MCF 10A (cell line): ENCODE results near the gene RXRB. TPM values are rescaled to one million over a fixed set of nuclear protein-coding genes. Genes with fewer than 3 reads are reported as not detected.

Experiments
- BruUV-seq: library from RNA; stranded (reverse); fragments of 400-500 nt; replicated peaks from 2 replicates; lab custom pipeline; 2021; lab: Mats Ljungman, UMichigan
- CTCF ChIA-PET: fragments of 300-600 bp; sonication (Branson Sonifier 250); formaldehyde crosslinking; extraction: SDS; loops from one replicate; lab custom pipeline; 2021; ENCODE audit warnings: antibody characterized with exemption, inconsistent platforms; lab: Yijun Ruan, JAX
- POLR2A ChIA-PET: fragments of 300-600, 350-650 bp; sonication (Branson Sonifier 250); formaldehyde crosslinking; extraction: SDS; loops from one replicate; lab custom pipeline; 2020; ENCODE audit warnings: antibody characterized with exemption, inconsistent platforms; lab: Yijun Ruan, JAX
- DNase-seq: peaks from one replicate; pipeline ENCODE4 v3.0.0-alpha.2; 2018; ENCODE audit not compliant: unreplicated experiment
- H3K27ac Mint-ChIP-seq: one replicate; pipeline ENCODE4 v1.8.0; 2022; ENCODE audit warnings: mild to moderate bottlenecking, low read depth, mixed read lengths; ENCODE audit not compliant: unreplicated experiment
- H3K27me3 Mint-ChIP-seq: one replicate; pipeline ENCODE4 v1.8.0; 2022; ENCODE audit warnings: mixed read lengths; ENCODE audit not compliant: insufficient read depth, unreplicated experiment
- H3K36me3 Mint-ChIP-seq: one replicate; pipeline ENCODE4 v1.8.0; 2022; ENCODE audit warnings: mild to moderate bottlenecking, moderate library complexity, mixed read lengths; ENCODE audit not compliant: insufficient read depth, unreplicated experiment
- H3K4me1 Mint-ChIP-seq: one replicate; pipeline ENCODE4 v1.8.0; 2022; ENCODE audit warnings: mixed read lengths; ENCODE audit not compliant: insufficient read depth, unreplicated experiment
- H3K4me3 Mint-ChIP-seq: one replicate; pipeline ENCODE4 v1.8.0; 2022; ENCODE audit warnings: mild to moderate bottlenecking, moderate library complexity, mixed read lengths; ENCODE audit not compliant: unreplicated experiment
- H3K9me3 Mint-ChIP-seq: one replicate; pipeline ENCODE4 v1.8.0; 2022; ENCODE audit warnings: mixed read lengths; ENCODE audit not compliant: unreplicated experiment
- CTCF ChIP-seq: fragments of 200-600 bp; IDR thresholded peaks from one replicate; pipeline ENCODE4 v1.8.0; 2022; ENCODE audit warnings: antibody characterized with exemption, mild to moderate bottlenecking; ENCODE audit not compliant: unreplicated experiment
- intact Hi-C: fragments of 100-400 bp; cut with micrococcal nuclease; formaldehyde crosslinking; loops from 2 replicates; pipeline ENCODE4 v1.14.1; 2022
- total RNA-seq: library from RNA; stranded (reverse); gene quantifications from 2 replicates; pipeline ENCODE4 v1.2.3, GENCODE V29; 2022

Gene RXRB
- total RNA-seq, 1 experiment from 2014 or later, result 35.1 TPM

- no peak for TF ChIP-seq CTCF
- peaks cover 18% of the 10 kb centered on the region for H3K36me3 Mint-ChIP-seq
- H3K27me3 Mint-ChIP-seq, result no peaks in the 10 kb centered on the region
- no peak overlapping the region for H3K27ac Mint-ChIP-seq
- no peaks in the 10 kb centered on the region for H3K4me1 Mint-ChIP-seq
- DNase-seq, result no peak
- H3K9me3 Mint-ChIP-seq, result no peaks in the 10 kb centered on the region
- no peak overlapping the region for H3K4me3 Mint-ChIP-seq
- BruUV-seq, result no TSS peak
- ChIA-PET POLR2A (interaction anchor here (0.6 to 1.7 kb wide), 2 partner anchors 10 to 74 kb away, joined by 3 to 4 read pairs; partner anchors contain the start of genes RXRB and SLC39A7), CTCF (interaction anchor here (0.7 to 1.0 kb wide), 2 partner anchors 12 to 1117 kb away, joined by 3 to 5 read pairs; no protein-coding TSS in a partner anchor)
- intact Hi-C loops, result no loop called here
Measured at GRCh38 chr6:33190504-33191107, 9.9 kb downstream of the RXRB start.

DNA sequence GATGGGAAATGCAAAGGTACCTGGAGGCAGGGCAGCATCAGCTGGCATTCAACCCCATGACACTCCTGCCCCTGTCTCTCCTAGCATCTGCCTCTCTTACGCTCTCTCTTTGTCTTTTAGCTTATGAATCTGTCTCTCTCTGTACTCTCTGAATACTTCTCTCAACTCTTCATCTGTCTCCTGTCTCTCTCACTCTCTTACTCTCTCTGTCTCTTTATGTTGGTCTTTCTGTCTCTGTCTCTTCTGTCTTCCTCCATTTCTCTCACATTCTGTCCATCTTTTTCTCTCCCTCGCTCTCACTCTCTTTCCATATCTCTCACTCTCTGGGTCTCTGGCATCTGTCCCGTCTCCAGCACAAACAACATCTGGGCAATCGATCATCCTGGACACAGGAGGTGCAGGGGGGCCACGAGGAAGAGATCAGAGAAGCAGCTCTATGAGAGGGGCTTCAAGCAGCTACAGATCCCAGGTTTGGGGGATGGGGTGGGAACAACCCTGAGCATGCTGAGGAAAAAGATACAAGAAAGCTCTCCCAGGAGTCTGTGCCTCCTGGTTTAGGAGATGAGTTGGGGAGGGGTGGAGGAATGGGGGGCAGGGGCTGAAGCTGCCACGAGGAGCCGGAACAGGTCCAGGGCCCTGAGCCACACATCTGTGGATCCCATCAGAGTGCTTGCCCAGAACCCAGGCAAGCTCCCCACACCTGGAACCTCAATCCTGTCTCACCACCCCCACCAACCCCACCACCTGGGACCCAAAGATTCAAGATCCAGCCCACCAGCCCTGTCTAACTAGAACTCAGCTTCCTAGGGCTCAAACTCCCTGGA, 10.6 kb downstream of the RXRB start:
- peak overlapping the region; percentile 1 for H3K27ac Mint-ChIP-seq
- no peaks in the 10 kb centered on the region for H3K4me1 Mint-ChIP-seq
- H3K9me3 Mint-ChIP-seq, result no peaks in the 10 kb centered on the region
- no peak overlapping the region for H3K4me3 Mint-ChIP-seq
- DNase-seq, result no peak
- ChIA-PET CTCF (interaction anchor here (0.7 to 1.4 kb wide), 4 partner anchors 11 to 1116 kb away, joined by 3 to 5 read pairs (median 4); no protein-coding TSS in a partner anchor), POLR2A (interaction anchor here (0.6 to 1.7 kb wide), 5 partner anchors 8 to 335 kb away, joined by 3 to 4 read pairs (median 3); partner anchors contain the start of genes RXRB and SLC39A7)
- H3K36me3 Mint-ChIP-seq, result peaks cover 11% of the 10 kb centered on the region
- BruUV-seq, result no TSS peak
- intact Hi-C loops, result no loop called here
- no peak for TF ChIP-seq CTCF
- no peaks in the 10 kb centered on the region for H3K27me3 Mint-ChIP-seq

GRCh38 chr6:33189164-33189563, 11.3 kb downstream of the RXRB start:
- Mint-ChIP-seq H3K36me3 (peaks cover 4% of the 10 kb centered on the region), H3K9me3 (no peaks in the 10 kb centered on the region), H3K4me1 (no peaks in the 10 kb centered on the region), H3K4me3 (no peak overlapping the region), H3K27ac (no peak overlapping the region), H3K27me3 (no peaks in the 10 kb centered on the region)
- no TSS peak for BruUV-seq
- no peak for TF ChIP-seq CTCF
- ChIA-PET POLR2A (interaction anchor here (0.7 to 1.7 kb wide), 4 partner anchors 8 to 335 kb away, joined by 3 to 4 read pairs (median 3); partner anchors contain the start of genes RXRB and SLC39A7), CTCF (interaction anchor here (1.1 to 1.4 kb wide), 2 partner anchors 16 to 28 kb away, joined by 3 to 4 read pairs; no protein-coding TSS in a partner anchor)
- intact Hi-C loops, result no loop called here
- DNase-seq, result no peak

GRCh38 chr6:33187809-33188208, 12.7 kb downstream of the RXRB start:
- Mint-ChIP-seq H3K4me3 (no peak overlapping the region), H3K4me1 (no peaks in the 10 kb centered on the region), H3K9me3 (peaks cover 8% of the 10 kb centered on the region), H3K36me3 (no peaks in the 10 kb centered on the region), H3K27ac (no peak overlapping the region), H3K27me3 (no peaks in the 10 kb centered on the region)
- CTCF ChIA-PET, result interaction anchor here (0.7 kb wide), 1 partner anchor 143 kb away, joined by 3 read pairs; no protein-coding TSS in a partner anchor
- BruUV-seq, result no TSS peak
- intact Hi-C loops, result no loop called here
- no peak for TF ChIP-seq CTCF
- POLR2A ChIA-PET, result no interaction called here
- DNase-seq, result no peak
